Neutrophil (primary cell): ENCODE measurements around the gene APBA2.

ENCODE experiments used
- H3K27ac ChIP-seq: fragments of 200-600 bp; sonication (generic); 2 replicates; pipeline ENCODE4 v1.5.1; 2016; ENCODE audit warnings: mild to moderate bottlenecking, moderate library complexity
- H3K27me3 ChIP-seq: fragments of 200-600 bp; sonication (generic); 2 replicates; pipeline ENCODE4 v1.6.0; 2016; ENCODE audit warnings: mild to moderate bottlenecking
- H3K36me3 ChIP-seq: fragments of 200-600 bp; sonication (generic); 2 replicates; pipeline ENCODE4 v1.5.1; 2017
- H3K4me1 ChIP-seq, 2 experiments: fragments of 200-600 bp in 1 of 2; sonication (generic) in 1 of 2; 1 replicate in 1 of 2; 2 replicates in 1 of 2; pipeline versions ENCODE4 v1.5.1 to v1.6.1; 2013 to 2016; ENCODE audit warnings: low read depth in 1 of 2, low read length in 1 of 2, mild to moderate bottlenecking in 1 of 2, moderate library complexity in 1 of 2; ENCODE audit not compliant: control insufficient read depth in 1 of 2, insufficient read depth in 1 of 2
- H3K4me3 ChIP-seq, 2 experiments: fragments of 200-600 bp in 1 of 2; sonication (generic) in 1 of 2; 1 replicate in 1 of 2; 2 replicates in 1 of 2; pipeline ENCODE4 v1.5.1; 2013 to 2016; ENCODE audit warnings: low read depth in 1 of 2, low read length in 1 of 2, mild to moderate bottlenecking in 1 of 2, moderate library complexity in 1 of 2
- H3K9me3 ChIP-seq: fragments of 200-600 bp; sonication (generic); 2 replicates; pipeline ENCODE4 v1.5.1; 2016
- CTCF ChIP-seq: fragments of 200-600 bp; sonication (generic); IDR thresholded peaks from 2 replicates; pipeline ENCODE4 v1.5.1; 2016; ENCODE audit warnings: antibody characterized with exemption

APBA2 gene

GRCh38 chr15:28964098-28964497, 78.3 kb downstream of the APBA2 start:
- Histone ChIP-seq H3K9me3 (no peaks in the 10 kb centered on the region), H3K4me3 (no peak overlapping the region), H3K27me3 (peaks cover 16% of the 10 kb centered on the region), H3K36me3 (no peaks in the 10 kb centered on the region), H3K4me1 (no peaks in the 10 kb centered on the region), H3K27ac (no peak overlapping the region)
- no peak for TF ChIP-seq CTCF

GRCh38 chr15:28967066-28967465, 81.3 kb downstream of the APBA2 start:
- TF ChIP-seq CTCF = no peak
- H3K36me3 ChIP-seq = no peaks in the 10 kb centered on the region
- no peak overlapping the region for H3K4me3 ChIP-seq
- H3K27me3 ChIP-seq = peaks cover 16% of the 10 kb centered on the region
- no peak overlapping the region for H3K27ac ChIP-seq
- no peaks in the 10 kb centered on the region for H3K4me1 ChIP-seq
- H3K9me3 ChIP-seq = no peaks in the 10 kb centered on the region

- Histone ChIP-seq H3K36me3 (no peaks in the 10 kb centered on the region), H3K4me1 (no peaks in the 10 kb centered on the region), H3K4me3 (no peak overlapping the region), H3K27me3 (peaks cover 16% of the 10 kb centered on the region), H3K27ac (no peak overlapping the region), H3K9me3 (no peaks in the 10 kb centered on the region)
- TF ChIP-seq CTCF = no peak
These were observed 82.2 kb downstream of the APBA2 start for GRCh38 chr15:28967990-28968389.

- no peaks in the 10 kb centered on the region for H3K4me1 ChIP-seq
- no peaks in the 10 kb centered on the region for H3K9me3 ChIP-seq
- H3K36me3 ChIP-seq = no peaks in the 10 kb centered on the region
- peaks cover 16% of the 10 kb centered on the region for H3K27me3 ChIP-seq
- no peak overlapping the region for H3K27ac ChIP-seq
- H3K4me3 ChIP-seq = no peak overlapping the region
- TF ChIP-seq CTCF = no peak
These were observed 83.8 kb downstream of the APBA2 start for GRCh38 chr15:28969511-28970085.

- Histone ChIP-seq H3K9me3 (no peaks in the 10 kb centered on the region), H3K27ac (no peak overlapping the region), H3K36me3 (no peaks in the 10 kb centered on the region), H3K27me3 (no peaks in the 10 kb centered on the region), H3K4me1 (no peaks in the 10 kb centered on the region), H3K4me3 (no peak overlapping the region)
- TF ChIP-seq CTCF = no peak
These were observed 88.4 kb downstream of the APBA2 start for GRCh38 chr15:28974142-28974541.

- H3K27ac ChIP-seq = no peak overlapping the region
- H3K4me3 ChIP-seq = no peak overlapping the region
- no peaks in the 10 kb centered on the region for H3K9me3 ChIP-seq
- no peak for TF ChIP-seq CTCF
- no peaks in the 10 kb centered on the region for H3K27me3 ChIP-seq
- no peaks in the 10 kb centered on the region for H3K4me1 ChIP-seq
- H3K36me3 ChIP-seq = no peaks in the 10 kb centered on the region
These were observed 90.0 kb downstream of the APBA2 start for GRCh38 chr15:28975766-28976179.
